CD4-positive, alpha-beta T cell treated with Interleukin-6 at 100 ng/mL for 8 hours (primary cell): ENCODE results near the gene CALR.
"Not testable (repeated sequence)": the region's sequence is repeated elsewhere in the genome, so short reads cannot be mapped to it uniquely, and the experiment has no call there.

Source experiments
- DNase-seq: peaks from one replicate; pipeline ENCODE4 v3.0.0-alpha.2; 2020; ENCODE audit warnings: mixed read lengths, low spot score

The CALR gene

GRCh38 chr19:12952488-12953137 is 14.2 kb downstream of the CALR start:
- no peak for DNase-seq

- DNase-seq = no peak
Observed at GRCh38 chr19:12953138-12953798, 14.9 kb downstream of the CALR start.

GRCh38 chr19:12953799-12954611 is 15.6 kb downstream of the CALR start:
- no peak for DNase-seq

- no peak for DNase-seq
Observed at GRCh38 chr19:12954612-12954962, 16.2 kb downstream of the CALR start.

GRCh38 chr19:12955575-12955974 is 17.2 kb downstream of the CALR start:
- DNase-seq = not testable (repeated sequence)

- no peak for DNase-seq
Observed at GRCh38 chr19:12955996-12956395, 17.6 kb downstream of the CALR start.

GRCh38 chr19:12956446-12957388 is 18.3 kb downstream of the CALR start, which contains the start of gene GADD45GIP1:
GADD45GIP1 (minus strand) TSS chr19:12957223; CDS start chr19:12957212, 11 bp downstream.
- DNase-seq = peak; percentile 76

GRCh38 chr19:12957389-12957952 is 19.1 kb downstream of the CALR start:
- DNase-seq = not testable (repeated sequence)

- DNase-seq = no peak
Observed at GRCh38 chr19:12959481-12959880, 21.1 kb downstream of the CALR start.

- peak; percentile 72 for DNase-seq
Observed at GRCh38 chr19:12965017-12965811, 26.8 kb downstream of the CALR start.

- DNase-seq = no peak
Observed at GRCh38 chr19:12965812-12966135, 27.4 kb downstream of the CALR start.

- no peak for DNase-seq
Observed at GRCh38 chr19:12967907-12968306, 29.5 kb downstream of the CALR start.

- DNase-seq = no peak
Observed at GRCh38 chr19:12969292-12969988, 31.0 kb downstream of the CALR start, which contains the start of gene DAND5. DAND5 (plus strand) TSS chr19:12969576; CDS start chr19:12969661, 85 bp downstream.

GRCh38 chr19:12970070-12970820 is 31.8 kb downstream of the CALR start:
- DNase-seq = no peak

- DNase-seq = no peak
Observed at GRCh38 chr19:12973236-12973635, 34.8 kb downstream of the CALR start.

- DNase-seq = no peak
Observed at GRCh38 chr19:12974301-12975220, 36.2 kb downstream of the CALR start.

GRCh38 chr19:12975221-12975741 is 36.9 kb downstream of the CALR start:
- no peak for DNase-seq

- DNase-seq = not testable (repeated sequence)
Observed at GRCh38 chr19:12976109-12976508, 37.7 kb downstream of the CALR start.
